WTC11 (cell line): ENCODE data around the gene TMEM161B. TPM values are rescaled to one million over a fixed set of nuclear protein-coding genes. Genes with fewer than 3 reads are reported as not detected.

ENCODE experiments used
- ATAC-seq: fragments of 200-7000 bp; cut with Tn5 transposase; 2 replicates; pipeline ENCODE4 v1.10.0; 2021; ENCODE audit warnings: mild to moderate bottlenecking, moderate library complexity
- CTCF ChIA-PET: fragments of 300-600 bp; sonication (Branson Sonifier 250); formaldehyde crosslinking; loops from one replicate; lab custom pipeline; 2021; ENCODE audit warnings: antibody characterized with exemption; lab: Charles Lee
- POLR2A ChIA-PET: fragments of 350-600 bp; sonication (Branson Sonifier 250); formaldehyde crosslinking; loops from one replicate; lab custom pipeline; 2021; ENCODE audit warnings: antibody characterized with exemption; lab: Charles Lee
- DNase-seq: peaks from one replicate; pipeline ENCODE4 v3.0.0; 2021; ENCODE audit warnings: low spot score
- H3K27ac Mint-ChIP-seq: 2 replicates; pipeline ENCODE4 v1.8.0; 2021; ENCODE audit warnings: mixed read lengths
- H3K27me3 Mint-ChIP-seq: 2 replicates; pipeline ENCODE4 v1.8.0; 2021; ENCODE audit warnings: low read depth, mild to moderate bottlenecking, moderate library complexity, mixed read lengths
- H3K36me3 Mint-ChIP-seq: 2 replicates; pipeline ENCODE4 v1.8.0; 2021; ENCODE audit warnings: mixed read lengths
- H3K4me1 Mint-ChIP-seq: 2 replicates; pipeline ENCODE4 v1.8.0; 2022; ENCODE audit warnings: mixed read lengths
- H3K4me3 Mint-ChIP-seq: 2 replicates; pipeline ENCODE4 v1.8.0; 2021; ENCODE audit warnings: mild to moderate bottlenecking, moderate library complexity, mixed read lengths
- H3K9me3 Mint-ChIP-seq: 2 replicates; pipeline ENCODE4 v1.8.0; 2021; ENCODE audit warnings: mixed read lengths
- ELF4 ChIP-seq: sonication (generic); formaldehyde crosslinking; IDR thresholded peaks from 2 replicates; pipeline ENCODE4 v1.8.1; 2022; ENCODE audit warnings: low read depth, mild to moderate bottlenecking, moderate library complexity, missing genetic modification reagents
- HMGA2 ChIP-seq: fragments of 250-450 bp; sonication (Bioruptor Pico); IDR thresholded peaks from 2 replicates; pipeline ENCODE4 v1.4.0; 2021; ENCODE audit warnings: mild to moderate bottlenecking, moderate library complexity
- IRF2 ChIP-seq: sonication (generic); formaldehyde crosslinking; IDR thresholded peaks from 2 replicates; pipeline ENCODE4 v1.8.0; 2022; ENCODE audit warnings: low read depth, missing genetic modification reagents, borderline replicate concordance
- TP53 ChIP-seq: sonication (generic); formaldehyde crosslinking; IDR thresholded peaks from 2 replicates; pipeline ENCODE4 v1.8.1; 2023; ENCODE audit warnings: mild to moderate bottlenecking, missing genetic modification reagents
- ZNF232 ChIP-seq: sonication (generic); formaldehyde crosslinking; IDR thresholded peaks from 2 replicates; pipeline ENCODE4 v1.8.0; 2022; ENCODE audit warnings: mild to moderate bottlenecking, missing genetic modification reagents
- ZNF263 ChIP-seq: sonication (generic); formaldehyde crosslinking; IDR thresholded peaks from 2 replicates; pipeline ENCODE4 v1.8.1; 2022; ENCODE audit warnings: low read depth, mild to moderate bottlenecking, moderate library complexity, missing genetic modification reagents
- total RNA-seq: library from RNA; stranded (reverse); gene quantifications from 3 replicates; pipeline ENCODE4 v1.2.3, GENCODE V29; 2021
- TF ChIP-seq, protein P1 (sequence below): sonication (generic); formaldehyde crosslinking; IDR thresholded peaks from 2 replicates; pipeline ENCODE4 v1.8.1; 2023; ENCODE audit warnings: mild to moderate bottlenecking, missing genetic modification reagents
- TF ChIP-seq, protein P2 (sequence below): fragments of 250-450 bp; sonication (Bioruptor Pico); conservative IDR thresholded peaks from 2 replicates; pipeline ENCODE4 v1.9.0; 2021; ENCODE audit warnings: mild to moderate bottlenecking
- TF ChIP-seq, protein P3 (sequence below): sonication (generic); formaldehyde crosslinking; IDR thresholded peaks from 2 replicates; pipeline ENCODE4 v1.8.0; 2022; ENCODE audit warnings: mild to moderate bottlenecking, missing genetic modification reagents
- TF ChIP-seq, protein P4 (sequence below): fragments of 250-450 bp; sonication (Bioruptor Pico); IDR thresholded peaks from 2 replicates; pipeline ENCODE4 v1.9.0; 2021; ENCODE audit warnings: mild to moderate bottlenecking
- TF ChIP-seq, protein P5 (sequence below): sonication (generic); formaldehyde crosslinking; IDR thresholded peaks from 2 replicates; pipeline ENCODE4 v1.8.0; 2023; ENCODE audit warnings: mild to moderate bottlenecking, missing genetic modification reagents
- TF ChIP-seq, protein P6 (sequence below): fragments of 250-450 bp; sonication (Bioruptor Pico); IDR thresholded peaks from 2 replicates; pipeline ENCODE4 v1.9.0; 2021; ENCODE audit warnings: moderate library complexity, mild to moderate bottlenecking, inconsistent platforms, borderline replicate concordance
- TF ChIP-seq, protein P7 (sequence below): sonication (generic); formaldehyde crosslinking; IDR thresholded peaks from 2 replicates; pipeline ENCODE4 v1.8.1; 2023; ENCODE audit warnings: mild to moderate bottlenecking, missing genetic modification reagents

TMEM161B gene
- total RNA-seq, 1 experiment from 2014 or later = 17.0 TPM

DNA sequence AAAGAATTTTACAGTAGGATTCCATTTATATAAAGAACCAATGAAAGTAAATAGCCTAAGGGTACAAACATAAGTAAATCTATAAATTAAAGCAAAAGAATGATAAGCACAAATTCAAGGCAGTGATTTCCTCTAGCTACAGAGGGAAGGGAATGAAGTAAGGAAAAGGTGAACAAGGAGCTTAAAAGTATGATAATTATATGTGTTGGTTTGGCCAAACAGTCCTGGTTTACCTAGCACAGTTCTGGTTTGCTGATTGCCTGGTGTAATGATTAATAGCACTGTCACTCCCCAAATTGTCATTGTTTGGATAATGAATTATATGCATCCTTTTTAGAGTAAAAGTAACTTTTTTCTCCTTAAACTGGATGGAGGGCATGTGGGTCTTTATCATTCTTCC, 15.0 kb upstream of the TMEM161B start (continued):
- TF ChIP-seq, protein P1, sequence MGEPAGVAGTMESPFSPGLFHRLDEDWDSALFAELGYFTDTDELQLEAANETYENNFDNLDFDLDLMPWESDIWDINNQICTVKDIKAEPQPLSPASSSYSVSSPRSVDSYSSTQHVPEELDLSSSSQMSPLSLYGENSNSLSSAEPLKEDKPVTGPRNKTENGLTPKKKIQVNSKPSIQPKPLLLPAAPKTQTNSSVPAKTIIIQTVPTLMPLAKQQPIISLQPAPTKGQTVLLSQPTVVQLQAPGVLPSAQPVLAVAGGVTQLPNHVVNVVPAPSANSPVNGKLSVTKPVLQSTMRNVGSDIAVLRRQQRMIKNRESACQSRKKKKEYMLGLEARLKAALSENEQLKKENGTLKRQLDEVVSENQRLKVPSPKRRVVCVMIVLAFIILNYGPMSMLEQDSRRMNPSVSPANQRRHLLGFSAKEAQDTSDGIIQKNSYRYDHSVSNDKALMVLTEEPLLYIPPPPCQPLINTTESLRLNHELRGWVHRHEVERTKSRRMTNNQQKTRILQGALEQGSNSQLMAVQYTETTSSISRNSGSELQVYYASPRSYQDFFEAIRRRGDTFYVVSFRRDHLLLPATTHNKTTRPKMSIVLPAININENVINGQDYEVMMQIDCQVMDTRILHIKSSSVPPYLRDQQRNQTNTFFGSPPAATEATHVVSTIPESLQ (CRISPR knock-in tag) = no peak
- no peak for TF ChIP-seq HMGA2
- no peak for TF ChIP-seq IRF2
- no peak for TF ChIP-seq ELF4 (CRISPR knock-in tag)
- TF ChIP-seq, protein P2, sequence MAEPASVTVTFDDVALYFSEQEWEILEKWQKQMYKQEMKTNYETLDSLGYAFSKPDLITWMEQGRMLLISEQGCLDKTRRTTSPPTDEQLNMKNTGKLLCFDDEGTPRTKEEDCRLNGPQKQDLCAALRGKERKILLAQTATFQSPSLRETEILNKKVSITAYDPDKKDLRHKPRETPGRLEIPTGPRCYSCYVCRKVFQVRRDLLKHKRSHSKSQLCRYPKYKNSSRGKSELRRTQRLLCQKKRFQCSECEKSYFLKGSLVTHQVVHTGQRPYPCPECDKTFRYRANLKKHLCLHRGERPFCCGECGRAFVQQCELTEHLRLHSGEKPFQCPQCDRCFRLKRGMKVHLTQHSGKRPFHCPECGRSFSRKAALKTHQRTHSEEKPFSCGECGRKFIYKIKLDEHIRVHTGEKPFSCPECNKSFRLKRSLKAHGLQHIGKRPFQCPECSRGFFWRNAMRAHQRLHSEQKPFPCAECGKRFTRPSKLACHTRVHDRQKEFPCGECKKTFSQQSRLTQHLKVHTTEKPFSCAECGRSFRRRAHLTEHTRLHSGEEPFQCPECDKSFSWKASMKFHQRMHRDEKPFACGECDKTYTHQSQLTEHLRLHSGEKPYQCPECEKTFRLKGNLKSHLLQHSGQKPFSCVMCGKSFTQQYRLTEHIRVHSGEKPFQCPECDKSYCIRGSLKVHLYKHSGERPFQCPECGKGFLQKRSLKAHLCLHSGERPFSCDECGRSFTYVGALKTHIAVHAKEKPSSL (CRISPR knock-in tag) = no peak
- TF ChIP-seq, protein P3, sequence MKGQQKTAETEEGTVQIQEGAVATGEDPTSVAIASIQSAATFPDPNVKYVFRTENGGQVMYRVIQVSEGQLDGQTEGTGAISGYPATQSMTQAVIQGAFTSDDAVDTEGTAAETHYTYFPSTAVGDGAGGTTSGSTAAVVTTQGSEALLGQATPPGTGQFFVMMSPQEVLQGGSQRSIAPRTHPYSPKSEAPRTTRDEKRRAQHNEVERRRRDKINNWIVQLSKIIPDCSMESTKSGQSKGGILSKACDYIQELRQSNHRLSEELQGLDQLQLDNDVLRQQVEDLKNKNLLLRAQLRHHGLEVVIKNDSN = no peak

DNA sequence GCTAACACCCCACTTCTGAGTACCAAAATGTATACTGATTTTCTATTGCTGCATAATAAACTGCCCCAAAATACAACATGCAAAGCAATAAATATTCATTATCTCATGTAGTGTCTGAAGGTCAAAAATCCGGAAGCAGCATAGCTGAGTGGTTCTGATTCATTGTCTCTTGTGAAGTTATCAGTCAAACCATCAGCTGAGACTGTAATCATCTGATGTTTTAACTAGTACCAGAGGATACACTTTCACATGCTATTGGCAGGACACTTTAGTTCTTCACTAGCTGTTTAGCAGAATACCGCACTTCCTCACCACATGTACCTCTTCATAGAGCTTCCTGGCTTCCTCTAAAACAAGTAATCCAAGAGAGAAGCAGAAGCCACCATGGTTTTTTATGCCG, 12.7 kb upstream of the TMEM161B start:
- H3K27ac Mint-ChIP-seq = no peak overlapping the region
- H3K9me3 Mint-ChIP-seq = no peaks in the 10 kb centered on the region
- TF ChIP-seq, protein P4, sequence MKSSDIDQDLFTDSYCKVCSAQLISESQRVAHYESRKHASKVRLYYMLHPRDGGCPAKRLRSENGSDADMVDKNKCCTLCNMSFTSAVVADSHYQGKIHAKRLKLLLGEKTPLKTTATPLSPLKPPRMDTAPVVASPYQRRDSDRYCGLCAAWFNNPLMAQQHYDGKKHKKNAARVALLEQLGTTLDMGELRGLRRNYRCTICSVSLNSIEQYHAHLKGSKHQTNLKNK = no peak
- TF ChIP-seq TP53 (CRISPR knock-in tag) (no peak), ZNF232 (no peak), ZNF263 (CRISPR knock-in tag) (no peak)
- TF ChIP-seq, protein P5, sequence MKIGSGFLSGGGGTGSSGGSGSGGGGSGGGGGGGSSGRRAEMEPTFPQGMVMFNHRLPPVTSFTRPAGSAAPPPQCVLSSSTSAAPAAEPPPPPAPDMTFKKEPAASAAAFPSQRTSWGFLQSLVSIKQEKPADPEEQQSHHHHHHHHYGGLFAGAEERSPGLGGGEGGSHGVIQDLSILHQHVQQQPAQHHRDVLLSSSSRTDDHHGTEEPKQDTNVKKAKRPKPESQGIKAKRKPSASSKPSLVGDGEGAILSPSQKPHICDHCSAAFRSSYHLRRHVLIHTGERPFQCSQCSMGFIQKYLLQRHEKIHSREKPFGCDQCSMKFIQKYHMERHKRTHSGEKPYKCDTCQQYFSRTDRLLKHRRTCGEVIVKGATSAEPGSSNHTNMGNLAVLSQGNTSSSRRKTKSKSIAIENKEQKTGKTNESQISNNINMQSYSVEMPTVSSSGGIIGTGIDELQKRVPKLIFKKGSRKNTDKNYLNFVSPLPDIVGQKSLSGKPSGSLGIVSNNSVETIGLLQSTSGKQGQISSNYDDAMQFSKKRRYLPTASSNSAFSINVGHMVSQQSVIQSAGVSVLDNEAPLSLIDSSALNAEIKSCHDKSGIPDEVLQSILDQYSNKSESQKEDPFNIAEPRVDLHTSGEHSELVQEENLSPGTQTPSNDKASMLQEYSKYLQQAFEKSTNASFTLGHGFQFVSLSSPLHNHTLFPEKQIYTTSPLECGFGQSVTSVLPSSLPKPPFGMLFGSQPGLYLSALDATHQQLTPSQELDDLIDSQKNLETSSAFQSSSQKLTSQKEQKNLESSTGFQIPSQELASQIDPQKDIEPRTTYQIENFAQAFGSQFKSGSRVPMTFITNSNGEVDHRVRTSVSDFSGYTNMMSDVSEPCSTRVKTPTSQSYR = no peak
- TF ChIP-seq, protein P6, sequence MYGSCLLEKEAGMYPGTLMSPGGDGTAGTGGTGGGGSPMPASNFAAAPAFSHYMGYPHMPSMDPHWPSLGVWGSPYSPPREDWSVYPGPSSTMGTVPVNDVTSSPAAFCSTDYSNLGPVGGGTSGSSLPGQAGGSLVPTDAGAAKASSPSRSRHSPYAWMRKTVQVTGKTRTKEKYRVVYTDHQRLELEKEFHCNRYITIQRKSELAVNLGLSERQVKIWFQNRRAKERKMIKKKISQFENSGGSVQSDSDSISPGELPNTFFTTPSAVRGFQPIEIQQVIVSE (CRISPR knock-in tag) = no peak
- TF ChIP-seq, protein P7, sequence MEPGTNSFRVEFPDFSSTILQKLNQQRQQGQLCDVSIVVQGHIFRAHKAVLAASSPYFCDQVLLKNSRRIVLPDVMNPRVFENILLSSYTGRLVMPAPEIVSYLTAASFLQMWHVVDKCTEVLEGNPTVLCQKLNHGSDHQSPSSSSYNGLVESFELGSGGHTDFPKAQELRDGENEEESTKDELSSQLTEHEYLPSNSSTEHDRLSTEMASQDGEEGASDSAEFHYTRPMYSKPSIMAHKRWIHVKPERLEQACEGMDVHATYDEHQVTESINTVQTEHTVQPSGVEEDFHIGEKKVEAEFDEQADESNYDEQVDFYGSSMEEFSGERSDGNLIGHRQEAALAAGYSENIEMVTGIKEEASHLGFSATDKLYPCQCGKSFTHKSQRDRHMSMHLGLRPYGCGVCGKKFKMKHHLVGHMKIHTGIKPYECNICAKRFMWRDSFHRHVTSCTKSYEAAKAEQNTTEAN (CRISPR knock-in tag) = no peak
- TF ChIP-seq, protein P2 (CRISPR knock-in tag) = no peak
- TF ChIP-seq, all 79 proteins: peak for 0
- Mint-ChIP-seq H3K4me3 (no peak overlapping the region), H3K4me1 (no peaks in the 10 kb centered on the region), H3K36me3 (peaks cover 18% of the 10 kb centered on the region), H3K27me3 (no peaks in the 10 kb centered on the region)
- DNase-seq = no peak
- CTCF ChIA-PET = no interaction called here
- no peak for ATAC-seq
- POLR2A ChIA-PET = no interaction called here
